Colonic mucosa (tissue), 4 donors: Measurements from ENCODE around the gene CAMK1D. TPM values are rescaled to one million over a fixed set of nuclear protein-coding genes. Genes with fewer than 3 reads are reported as not detected.

Experiments
- DNase-seq: peaks from one replicate; pipeline ENCODE4 v3.0.0-alpha.2; 2020
- H3K27ac ChIP-seq: fragments of 200-600 bp; one replicate; pipeline ENCODE4 v1.8.0; 2021
- H3K27me3 ChIP-seq: fragments of 200-600 bp; one replicate; pipeline ENCODE4 v1.8.0; 2021
- H3K36me3 ChIP-seq: fragments of 200-600 bp; one replicate; pipeline ENCODE4 v1.8.0; 2021
- H3K4me1 ChIP-seq: fragments of 200-600 bp; one replicate; pipeline ENCODE4 v1.8.0; 2021; ENCODE audit warnings: mild to moderate bottlenecking
- H3K4me3 ChIP-seq: fragments of 200-600 bp; one replicate; pipeline ENCODE4 v1.8.0; 2021
- H3K9ac ChIP-seq, 2 donors: one replicate each; pipeline ENCODE4 v1.7.0; 2013; ENCODE audit warnings: control low read depth in 2 of 2, low read depth in 2 of 2, low read length in 2 of 2
- H3K9me3 ChIP-seq: fragments of 200-600 bp; one replicate; pipeline ENCODE4 v1.8.0; 2021
- CTCF ChIP-seq: fragments of 200-600 bp; IDR thresholded peaks from one replicate; pipeline ENCODE4 v1.8.0; 2022; ENCODE audit warnings: antibody characterized with exemption, mild to moderate bottlenecking
- intact Hi-C: fragments of 100-400 bp; cut with DNase I; formaldehyde crosslinking; loops from one replicate; pipeline ENCODE4 v1.14.1; 2022
- total RNA-seq, 2 donors: library from RNA; stranded (reverse); fragmentation: NEBNext Ultra II Directional in 1 of 2; extraction: Animal tissue kit (Norgen Biotek cat#: 25700) in 1 of 2; gene quantifications; one replicate each; pipeline ENCODE4 v1.2.1, GENCODE V29; 2021
- donor health status: healthy.
- donor health status: DM: no; HTN: no; CAD: no.
- donor health status: DM: no; HTN: no; CAD: no.

CAMK1D gene
- total RNA-seq, 2 donors from 2014 or later, result 21.3 to 29.7 TPM

GRCh38 chr10:12838995-12839927 lies 489.9 kb downstream of the CAMK1D start:
- DNase-seq, result no peak
- TF ChIP-seq CTCF, result no peak
- no peak overlapping the region for H3K9ac ChIP-seq
- H3K36me3 ChIP-seq, result no peaks in the 10 kb centered on the region
- intact Hi-C loops, result no loop called here
- H3K4me1 ChIP-seq, result no peaks in the 10 kb centered on the region
- H3K4me3 ChIP-seq, result no peak overlapping the region
- H3K27ac ChIP-seq, result no peak overlapping the region
- H3K27me3 ChIP-seq, result no peaks in the 10 kb centered on the region
- no peaks in the 10 kb centered on the region for H3K9me3 ChIP-seq

GRCh38 chr10:12839941-12840611 lies 490.7 kb downstream of the CAMK1D start:
- Histone ChIP-seq H3K4me3 (no peak overlapping the region), H3K9ac (no peak overlapping the region), H3K4me1 (no peaks in the 10 kb centered on the region), H3K27me3 (no peaks in the 10 kb centered on the region), H3K36me3 (no peaks in the 10 kb centered on the region), H3K9me3 (no peaks in the 10 kb centered on the region), H3K27ac (no peak overlapping the region)
- TF ChIP-seq CTCF, result no peak
- intact Hi-C loops, result no loop called here
- no peak for DNase-seq

- intact Hi-C loops, result no loop called here
- no peak overlapping the region for H3K27ac ChIP-seq
- no peak overlapping the region for H3K4me3 ChIP-seq
- no peaks in the 10 kb centered on the region for H3K36me3 ChIP-seq
- TF ChIP-seq CTCF, result no peak
- H3K27me3 ChIP-seq, result no peaks in the 10 kb centered on the region
- no peaks in the 10 kb centered on the region for H3K9me3 ChIP-seq
- no peaks in the 10 kb centered on the region for H3K4me1 ChIP-seq
- DNase-seq, result no peak
- no peak overlapping the region for H3K9ac ChIP-seq
These were observed 492.1 kb downstream of the CAMK1D start for GRCh38 chr10:12841426-12841825.

GRCh38 chr10:12841826-12842225 lies 492.5 kb downstream of the CAMK1D start:
- H3K27ac ChIP-seq, result no peak overlapping the region
- intact Hi-C loops, result no loop called here
- no peak for DNase-seq

GRCh38 chr10:12842310-12842709 lies 493.0 kb downstream of the CAMK1D start:
- no peaks in the 10 kb centered on the region for H3K9me3 ChIP-seq
- no peak overlapping the region for H3K4me3 ChIP-seq
- no peak overlapping the region for H3K9ac ChIP-seq
- H3K36me3 ChIP-seq, result no peaks in the 10 kb centered on the region
- intact Hi-C loops, result no loop called here
- no peaks in the 10 kb centered on the region for H3K4me1 ChIP-seq
- no peak for TF ChIP-seq CTCF
- DNase-seq, result no peak
- no peak overlapping the region for H3K27ac ChIP-seq
- no peaks in the 10 kb centered on the region for H3K27me3 ChIP-seq

More at GRCh38 chr10:12841826-12842225, 492.5 kb downstream of the CAMK1D start:
- H3K27me3 ChIP-seq, result no peaks in the 10 kb centered on the region
- H3K4me3 ChIP-seq, result no peak overlapping the region
- no peaks in the 10 kb centered on the region for H3K36me3 ChIP-seq
- H3K4me1 ChIP-seq, result no peaks in the 10 kb centered on the region
- TF ChIP-seq CTCF, result no peak
- no peaks in the 10 kb centered on the region for H3K9me3 ChIP-seq
- no peak overlapping the region for H3K9ac ChIP-seq
